ENCODE measurements around the gene SYNDIG1. TPM values are rescaled to one million over a fixed set of nuclear protein-coding genes. Genes with fewer than 3 reads are reported as not detected.

Gene SYNDIG1
- total RNA-seq, 1 experiment from 2014 or later = not detected

DNA sequence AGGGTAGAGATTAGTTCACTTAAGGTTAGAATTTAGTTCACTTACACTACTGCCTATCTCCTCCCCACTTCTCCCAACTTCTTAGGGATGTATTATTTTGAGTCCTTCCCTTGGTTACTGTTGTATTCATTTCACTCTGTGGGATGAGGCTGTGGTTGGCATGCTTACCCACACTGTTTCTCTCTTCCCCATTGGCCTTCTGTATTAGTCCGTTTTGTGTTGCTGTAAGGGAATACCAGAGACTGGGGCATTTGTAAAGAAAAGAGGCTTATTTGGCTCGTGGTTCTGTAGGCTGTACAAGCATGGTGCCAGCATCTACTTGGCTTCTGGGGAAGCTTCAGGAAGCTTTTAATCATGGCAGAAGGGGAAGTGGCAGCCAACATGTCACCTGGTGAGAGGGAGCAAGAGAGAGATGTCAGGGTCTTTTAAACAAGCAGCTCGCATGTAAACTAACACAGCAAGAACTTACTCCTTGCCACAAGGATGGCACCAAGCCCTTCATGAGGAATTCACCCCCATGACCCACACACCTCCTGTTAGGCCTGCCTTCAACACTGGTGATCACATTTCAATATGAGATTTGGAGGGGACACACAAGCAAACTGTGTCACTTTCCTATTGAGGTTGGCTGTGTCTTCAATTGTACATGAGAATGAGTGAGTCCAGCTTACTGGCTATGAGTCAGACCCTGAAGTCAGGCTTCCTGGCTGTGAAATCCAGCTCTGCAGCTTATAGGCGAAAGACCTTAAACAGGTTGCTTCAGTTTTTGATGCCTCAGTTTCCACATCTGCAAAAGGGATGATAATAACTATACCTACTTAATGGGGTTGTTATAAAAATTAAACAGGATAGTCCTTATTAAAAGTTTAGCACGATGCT is 53.3 kb downstream of the SYNDIG1 start:
- H3K9me2 ChIP-seq (replicated peaks; ENCODE audit: low read length) = no peaks in the 10 kb centered on the region
- CTCF ChIA-PET = no interaction called here
- POLR2A ChIA-PET (ENCODE audit: unreplicated experiment) = no interaction called here
- H3K9ac ChIP-seq (ENCODE audit: low read length) = no peak overlapping the region
- peaks cover 65% of the 10 kb centered on the region for H3K27me3 ChIP-seq (ENCODE audit: low read length)
- H4K20me1 ChIP-seq (ENCODE audit: low read length) = no peaks in the 10 kb centered on the region
- no peak overlapping the region for H3K4me2 ChIP-seq (ENCODE audit: low read length)
- no peaks in the 10 kb centered on the region for H3K36me3 ChIP-seq (ENCODE audit: low read depth, low read length)
- no peak overlapping the region for H3K4me3 ChIP-seq (ENCODE audit: low read length)
- no peaks in the 10 kb centered on the region for H3K79me2 ChIP-seq (ENCODE audit: low read length)
- no peak overlapping the region for H2AFZ ChIP-seq (ENCODE audit: low read length)
- BruUV-seq (replicated peaks) = no TSS peak
- intact Hi-C loops (cut with micrococcal nuclease) = no loop called here
- no peaks in the 10 kb centered on the region for H3K4me1 ChIP-seq (ENCODE audit: insufficient read depth, low read length)
- ATAC-seq (no peak), DNase-seq (peak; percentile 21)
- H3F3A ChIP-seq (ENCODE audit: low read length, unreplicated experiment) = no peaks in the 10 kb centered on the region
- no peak for TF ChIP-seq EZH2 (IDR thresholded peaks at IDR 0.05; ENCODE audit: low read length, unreplicated experiment)
- TF ChIP-seq EZH2phosphoT487 (IDR thresholded peaks at IDR 0.05; ENCODE audit: borderline replicate concordance, low read length) = no peak
- TF ChIP-seq, protein P1, sequence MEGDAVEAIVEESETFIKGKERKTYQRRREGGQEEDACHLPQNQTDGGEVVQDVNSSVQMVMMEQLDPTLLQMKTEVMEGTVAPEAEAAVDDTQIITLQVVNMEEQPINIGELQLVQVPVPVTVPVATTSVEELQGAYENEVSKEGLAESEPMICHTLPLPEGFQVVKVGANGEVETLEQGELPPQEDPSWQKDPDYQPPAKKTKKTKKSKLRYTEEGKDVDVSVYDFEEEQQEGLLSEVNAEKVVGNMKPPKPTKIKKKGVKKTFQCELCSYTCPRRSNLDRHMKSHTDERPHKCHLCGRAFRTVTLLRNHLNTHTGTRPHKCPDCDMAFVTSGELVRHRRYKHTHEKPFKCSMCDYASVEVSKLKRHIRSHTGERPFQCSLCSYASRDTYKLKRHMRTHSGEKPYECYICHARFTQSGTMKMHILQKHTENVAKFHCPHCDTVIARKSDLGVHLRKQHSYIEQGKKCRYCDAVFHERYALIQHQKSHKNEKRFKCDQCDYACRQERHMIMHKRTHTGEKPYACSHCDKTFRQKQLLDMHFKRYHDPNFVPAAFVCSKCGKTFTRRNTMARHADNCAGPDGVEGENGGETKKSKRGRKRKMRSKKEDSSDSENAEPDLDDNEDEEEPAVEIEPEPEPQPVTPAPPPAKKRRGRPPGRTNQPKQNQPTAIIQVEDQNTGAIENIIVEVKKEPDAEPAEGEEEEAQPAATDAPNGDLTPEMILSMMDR (conservative IDR thresholded peaks at IDR 0.05; ENCODE audit: low read depth, low read length) = no peak
- no peaks in the 10 kb centered on the region for H3K9me3 ChIP-seq (ENCODE audit: low read length)
- no peak overlapping the region for H3K27ac ChIP-seq (ENCODE audit: low read length)

DNA sequence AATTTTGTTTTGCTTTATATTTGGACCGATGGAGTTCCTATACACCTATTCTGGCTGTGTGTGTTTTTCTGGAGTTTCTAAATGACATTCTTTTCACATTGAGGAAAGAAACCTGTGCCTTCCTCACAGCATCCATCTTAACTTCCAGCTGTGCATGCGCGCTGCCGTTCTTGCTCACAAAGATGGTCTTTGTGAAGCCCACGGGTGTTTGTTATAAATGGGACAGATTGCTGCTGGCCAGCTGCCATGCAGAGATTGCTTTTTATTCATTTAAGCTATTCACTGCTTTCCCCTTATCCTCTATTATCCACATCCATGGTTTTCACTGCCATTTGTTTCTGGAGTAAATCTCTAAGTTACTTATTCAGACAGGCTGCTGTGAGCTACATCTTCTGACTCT is 54.2 kb downstream of the SYNDIG1 start:
- Histone ChIP-seq H3K27ac (ENCODE audit: low read length) (no peak overlapping the region), H3K36me3 (ENCODE audit: low read depth, low read length) (no peaks in the 10 kb centered on the region), H3K9me3 (ENCODE audit: low read length) (no peaks in the 10 kb centered on the region), H3F3A (ENCODE audit: low read length, unreplicated experiment) (no peaks in the 10 kb centered on the region), H3K79me2 (ENCODE audit: low read length) (no peaks in the 10 kb centered on the region), H2AFZ (ENCODE audit: low read length) (no peak overlapping the region), H3K4me1 (ENCODE audit: insufficient read depth, low read length) (no peaks in the 10 kb centered on the region), H3K4me2 (ENCODE audit: low read length) (no peak overlapping the region), H3K27me3 (ENCODE audit: low read length) (peaks cover 62% of the 10 kb centered on the region), H4K20me1 (ENCODE audit: low read length) (no peaks in the 10 kb centered on the region), H3K9ac (ENCODE audit: low read length) (no peak overlapping the region), H3K4me3 (ENCODE audit: low read length) (no peak overlapping the region), H3K9me2 (replicated peaks; ENCODE audit: low read length) (no peaks in the 10 kb centered on the region)
- DNase-seq (no peak), ATAC-seq (no peak)
- TF ChIP-seq EZH2phosphoT487 (IDR thresholded peaks at IDR 0.05; ENCODE audit: borderline replicate concordance, low read length) (no peak), EZH2 (IDR thresholded peaks at IDR 0.05; ENCODE audit: low read length, unreplicated experiment) (no peak)
- TF ChIP-seq, protein P1 (conservative IDR thresholded peaks at IDR 0.05; ENCODE audit: low read depth, low read length) = no peak
- intact Hi-C loops (cut with micrococcal nuclease) = no loop called here
- ChIA-PET POLR2A (ENCODE audit: unreplicated experiment) (no interaction called here), CTCF (no interaction called here)
- no TSS peak for BruUV-seq (replicated peaks)

Data from PC-3 (cell line).